Cortex of kidney (tissue), 1 donor: ENCODE data around the gene MAP2K4.

ENCODE experiments used
- DNase-seq: peaks from one replicate; lab custom pipeline; 2025; lab: John Stamatoyannopoulos, UW

The MAP2K4 gene

DNA sequence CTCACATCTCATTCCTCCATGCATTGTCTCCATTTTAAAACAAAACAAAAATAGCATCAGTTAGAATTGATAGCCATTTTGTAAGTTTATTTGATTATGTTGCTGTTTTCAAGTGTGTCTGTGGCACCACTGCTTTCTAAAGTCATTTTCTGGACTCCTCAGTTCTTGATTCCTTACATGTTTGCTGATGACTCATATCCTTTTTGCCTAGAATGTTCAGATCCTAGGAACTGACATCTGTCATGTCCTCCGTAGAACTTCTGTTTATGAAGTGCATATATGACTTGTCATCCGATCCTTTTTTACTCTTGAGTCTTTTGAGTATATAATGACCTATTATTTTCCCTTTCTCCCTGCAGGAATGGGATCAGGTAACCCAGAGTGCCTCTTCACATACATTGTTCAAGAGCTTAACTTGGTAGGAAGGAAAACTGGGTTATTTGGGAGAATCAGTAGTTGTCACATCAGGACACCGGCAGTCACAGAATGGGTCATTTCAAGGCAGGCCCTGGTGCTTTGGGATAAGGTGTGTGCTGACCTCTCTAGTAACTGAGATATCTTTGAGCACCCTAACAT is 69.2 kb downstream of the MAP2K4 start:
- no peak for DNase-seq

DNA sequence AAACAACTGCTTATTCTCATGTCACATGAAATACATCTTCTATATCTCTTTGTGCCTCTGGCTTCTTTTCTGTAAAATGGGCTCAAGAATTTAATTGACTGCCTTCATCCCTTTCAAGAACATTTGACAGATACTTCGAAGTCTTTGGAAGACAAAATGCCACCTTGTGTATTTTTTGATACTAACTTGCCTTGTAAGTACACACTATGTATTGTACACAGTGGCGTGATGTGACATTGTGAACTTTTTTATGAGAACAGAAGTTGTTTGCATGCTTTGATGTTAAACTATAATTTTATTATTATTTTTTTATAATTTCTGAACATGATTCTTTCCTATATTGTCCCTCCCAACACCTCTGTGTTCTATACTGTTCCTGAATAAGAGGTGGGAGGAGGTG is 73.7 kb downstream of the MAP2K4 start:
- DNase-seq = no peak

DNA sequence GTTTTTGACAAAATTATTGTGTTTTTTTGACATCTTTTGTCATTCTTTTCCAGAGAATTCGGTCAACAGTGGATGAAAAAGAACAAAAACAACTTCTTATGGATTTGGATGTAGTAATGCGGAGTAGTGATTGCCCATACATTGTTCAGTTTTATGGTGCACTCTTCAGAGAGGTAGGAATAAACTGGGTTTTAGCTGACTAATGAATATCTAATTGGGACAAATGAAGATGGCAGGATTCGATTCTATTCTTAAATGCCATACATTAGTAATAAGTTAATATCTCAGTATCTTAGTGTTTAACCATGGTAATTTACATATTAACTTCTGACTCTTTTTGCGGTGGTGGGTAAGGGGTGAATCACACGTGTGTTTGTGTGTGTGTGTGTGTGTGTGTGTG is 74.8 kb downstream of the MAP2K4 start:
- DNase-seq = no peak

DNA sequence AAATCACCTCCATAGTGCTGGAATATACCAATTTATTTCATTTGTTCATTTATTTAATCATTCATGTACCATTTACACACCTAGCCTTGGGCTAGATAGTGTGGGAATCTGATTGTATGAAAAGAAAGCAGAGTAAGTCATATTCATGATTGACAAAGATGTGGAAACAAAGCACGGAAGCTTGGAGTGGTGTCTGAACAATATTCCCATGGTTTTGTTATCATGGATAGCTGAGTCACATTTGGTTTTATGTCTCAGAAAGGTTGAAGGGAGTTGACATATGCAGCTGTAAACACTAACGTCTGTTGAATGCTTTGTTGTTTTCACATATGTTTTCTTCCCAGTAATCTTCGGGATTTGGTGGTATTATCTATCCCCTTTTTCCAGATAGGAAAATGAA is 76.6 kb downstream of the MAP2K4 start:
- DNase-seq = no peak

DNA sequence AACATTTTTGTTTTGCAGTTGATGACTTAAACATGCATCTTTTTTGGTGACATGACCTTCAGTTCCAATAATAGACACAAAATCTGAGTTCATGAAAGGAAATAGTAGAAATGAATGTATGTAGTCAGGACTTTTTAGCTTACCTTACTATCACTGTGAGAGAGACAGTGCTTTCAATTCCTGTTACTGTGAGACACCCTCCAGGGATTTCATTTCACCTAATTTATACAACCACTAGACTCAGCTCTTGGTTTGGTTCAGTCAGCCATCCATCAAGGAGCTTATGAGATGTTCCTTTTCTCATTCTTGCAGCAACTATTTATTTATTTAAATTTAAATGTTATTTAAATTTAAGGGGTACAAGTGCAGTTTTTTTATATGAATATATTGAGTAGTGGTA is 77.9 kb downstream of the MAP2K4 start:
- DNase-seq = no peak

DNA sequence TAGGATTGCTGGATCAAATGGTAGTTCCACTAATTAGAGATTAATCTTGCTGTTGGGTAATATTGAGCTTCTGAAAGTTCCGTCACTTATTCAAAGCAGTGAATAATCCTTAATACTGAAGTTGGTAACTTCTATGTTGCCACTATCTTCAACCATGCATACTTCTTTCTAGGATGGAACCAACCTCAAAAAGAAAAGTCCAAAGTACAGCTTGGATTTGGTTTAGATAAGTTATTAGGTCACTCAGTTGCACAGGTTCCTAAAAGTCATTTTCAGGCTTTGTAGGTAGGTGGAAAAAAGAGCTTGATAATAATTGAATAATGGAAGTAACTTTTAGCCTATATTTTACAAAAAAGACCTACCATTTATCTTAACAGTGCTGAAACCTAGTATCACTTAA is 78.7 kb downstream of the MAP2K4 start:
- no peak for DNase-seq

DNA sequence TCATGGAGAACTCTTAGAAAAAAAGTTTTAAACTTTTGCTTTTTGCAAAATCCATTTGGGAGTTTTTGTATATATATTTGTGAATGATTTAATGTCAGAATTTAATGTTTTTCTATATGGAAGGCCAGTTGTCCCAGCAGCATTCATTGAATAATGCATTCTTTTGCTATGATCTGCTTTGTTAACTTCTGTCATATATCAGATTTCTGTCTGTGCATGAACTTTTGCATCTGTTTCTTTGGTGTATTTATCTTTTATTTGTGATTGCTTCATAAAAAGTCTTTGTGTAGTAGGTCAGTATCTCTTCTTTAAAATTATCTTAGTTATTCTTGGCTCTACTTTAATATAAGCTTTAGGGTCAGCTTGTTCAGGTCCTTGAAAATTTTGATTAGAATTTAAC is 84.2 kb downstream of the MAP2K4 start:
- no peak for DNase-seq

DNA sequence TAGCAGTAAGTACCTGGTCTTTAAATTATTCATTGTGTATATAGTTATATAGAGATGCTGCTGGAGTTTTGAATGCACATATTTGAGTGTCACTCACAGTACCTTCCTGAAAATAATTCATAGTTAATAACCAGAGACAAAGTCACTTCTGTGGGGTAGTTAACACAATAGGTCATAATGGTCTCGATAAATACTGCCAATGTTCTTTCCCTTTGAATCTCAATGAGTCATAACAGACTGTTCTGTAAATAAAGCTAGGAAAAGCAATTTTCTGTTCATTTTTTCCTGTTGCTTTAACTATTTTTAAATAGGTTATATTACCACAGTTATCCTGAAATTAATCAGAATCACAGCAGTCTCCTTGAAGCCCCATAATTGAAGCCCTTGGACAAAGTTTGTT is 87.2 kb downstream of the MAP2K4 start:
- DNase-seq = no peak

DNA sequence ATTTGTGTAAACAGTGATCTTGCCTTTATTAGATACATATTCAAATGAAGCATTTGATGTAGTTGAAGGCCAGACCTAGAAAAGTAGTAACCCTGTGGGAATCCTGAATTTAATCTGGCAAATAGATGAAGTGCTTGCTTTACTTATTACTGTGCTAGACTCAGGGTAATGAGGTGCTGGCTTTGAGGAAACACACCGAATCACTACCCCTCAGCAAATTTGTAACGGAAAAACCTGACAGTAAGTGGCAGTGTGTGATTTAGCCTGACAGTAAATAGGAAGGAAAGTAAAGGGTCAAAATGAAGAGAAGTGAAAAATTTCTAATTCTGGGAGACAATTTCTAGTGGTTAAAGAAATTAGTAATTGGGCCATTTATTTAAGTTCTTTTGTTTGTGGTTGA is 90.2 kb downstream of the MAP2K4 start:
- no peak for DNase-seq

DNA sequence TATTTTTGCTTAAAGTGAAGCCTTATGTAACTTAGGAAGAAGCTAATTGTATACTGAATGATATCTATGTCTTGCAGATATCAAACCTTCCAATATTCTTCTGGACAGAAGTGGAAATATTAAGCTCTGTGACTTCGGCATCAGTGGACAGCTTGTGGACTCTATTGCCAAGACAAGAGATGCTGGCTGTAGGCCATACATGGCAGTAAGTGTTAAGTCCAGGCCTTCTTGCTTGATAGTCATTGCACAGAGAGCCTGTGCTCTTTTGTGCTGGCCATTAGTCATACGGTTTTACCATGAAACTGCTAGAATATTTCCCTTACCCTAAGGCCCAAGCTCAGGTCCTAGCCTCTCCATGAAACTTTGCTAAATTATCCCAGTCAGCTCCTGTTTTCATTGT is 92.5 kb downstream of the MAP2K4 start:
- no peak for DNase-seq

DNA sequence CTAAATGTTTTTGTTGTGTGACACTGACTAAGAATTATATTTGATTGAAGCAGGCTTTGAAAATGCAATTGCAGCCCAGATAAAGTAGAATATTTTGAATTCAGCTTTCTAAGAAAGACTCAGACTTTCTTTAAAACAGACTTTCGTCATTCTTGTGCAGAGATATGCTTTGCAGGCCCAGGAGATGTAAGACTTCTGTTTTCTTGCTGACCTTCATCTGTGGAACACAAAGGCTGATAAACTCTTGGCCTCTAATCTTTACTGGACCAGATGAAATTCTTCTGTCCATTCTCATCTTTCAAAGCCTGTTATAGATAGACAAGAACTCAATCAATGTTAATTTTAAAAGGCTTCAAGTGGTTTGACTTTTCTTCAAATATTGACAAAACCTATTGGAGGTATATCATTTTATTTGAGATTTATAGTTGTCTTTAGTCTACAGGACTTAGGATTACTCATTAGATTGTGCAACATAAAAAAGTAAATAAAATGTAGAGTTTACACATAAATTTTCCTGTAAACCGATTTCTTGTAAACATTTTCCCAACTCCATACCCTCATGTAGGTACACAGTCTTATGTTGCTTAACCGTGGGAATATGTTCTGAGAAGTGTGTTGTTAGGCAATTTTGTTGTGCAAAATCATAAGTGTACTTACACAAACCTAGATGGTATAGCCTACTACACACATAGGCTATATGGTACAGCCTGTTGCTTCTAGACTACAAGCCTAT is 94.2 kb downstream of the MAP2K4 start:
- no peak for DNase-seq

DNA sequence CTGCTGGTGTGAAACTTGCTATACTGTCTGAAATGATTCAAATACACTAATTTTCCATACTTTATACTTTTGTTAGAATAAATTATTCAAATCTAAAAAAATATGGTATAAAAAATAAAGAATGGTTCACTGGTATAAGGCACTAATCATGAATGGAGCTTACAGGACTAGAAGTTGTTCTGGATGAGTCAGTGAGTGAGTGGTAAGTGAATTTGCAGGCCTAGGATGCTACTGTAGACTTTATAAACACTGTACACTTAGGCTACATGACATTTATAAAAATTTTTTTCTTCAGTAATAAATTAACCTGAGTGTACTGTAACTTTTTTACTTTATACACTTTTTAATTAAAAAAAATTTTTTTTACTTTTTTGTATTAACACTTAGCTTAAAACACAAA is 95.5 kb downstream of the MAP2K4 start:
- no peak for DNase-seq

DNA sequence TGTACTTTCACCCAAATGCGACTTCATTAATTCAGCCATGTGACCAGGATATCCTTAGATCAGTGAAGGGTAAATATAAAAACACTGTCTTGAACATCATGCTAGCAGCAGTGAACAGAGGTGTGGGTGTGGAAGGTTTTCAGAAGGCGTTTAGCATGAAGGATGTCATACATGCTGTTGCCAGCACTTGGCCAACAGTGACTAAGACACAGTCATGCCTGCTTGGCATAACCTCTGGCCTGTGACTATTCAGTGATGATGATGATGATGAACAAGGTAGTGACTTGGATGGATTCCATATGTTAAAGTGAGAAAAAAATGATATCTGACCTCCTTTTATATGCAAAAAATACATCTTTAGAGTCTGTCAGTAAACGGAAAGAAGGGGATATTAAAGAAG is 97.9 kb downstream of the MAP2K4 start:
- no peak for DNase-seq

DNA sequence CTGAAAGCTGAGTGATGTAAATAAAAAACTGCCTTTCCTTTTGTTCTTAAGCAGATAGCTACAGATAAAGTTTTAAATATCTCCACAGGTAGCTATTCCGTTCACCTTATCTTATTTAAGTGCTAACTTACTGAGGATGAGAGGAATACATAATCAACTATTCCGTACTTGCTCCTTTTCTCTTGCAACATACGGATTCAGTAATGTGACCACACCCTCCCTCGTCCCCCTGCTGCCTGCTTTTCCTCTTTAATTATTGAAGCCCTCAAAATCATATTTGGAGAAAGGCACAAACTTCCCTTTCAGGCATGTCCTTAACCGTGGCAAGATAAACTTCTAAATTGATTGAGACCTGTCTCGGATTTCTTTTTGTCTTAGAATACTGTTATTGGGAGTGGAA is 101.4 kb downstream of the MAP2K4 start:
- no peak for DNase-seq

DNA sequence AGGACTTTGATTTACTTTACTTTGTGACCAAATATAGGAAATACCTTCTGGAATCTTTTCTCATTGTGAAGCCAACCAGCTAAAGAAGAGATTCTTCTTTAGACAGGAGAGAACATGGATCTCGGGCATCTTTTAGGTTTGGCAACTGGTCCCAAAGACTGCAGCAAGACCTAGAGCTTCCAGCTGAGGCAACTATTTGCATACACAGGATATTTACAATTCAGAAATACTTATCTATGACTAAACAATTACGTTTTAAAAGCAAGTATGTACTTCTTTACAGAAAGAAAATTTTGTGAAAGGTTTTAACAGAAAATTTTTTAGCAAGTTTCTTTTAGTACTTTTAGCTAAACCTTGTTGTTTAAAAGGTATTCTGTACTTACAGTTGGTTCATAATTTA is 106.5 kb downstream of the MAP2K4 start:
- DNase-seq = no peak

DNA sequence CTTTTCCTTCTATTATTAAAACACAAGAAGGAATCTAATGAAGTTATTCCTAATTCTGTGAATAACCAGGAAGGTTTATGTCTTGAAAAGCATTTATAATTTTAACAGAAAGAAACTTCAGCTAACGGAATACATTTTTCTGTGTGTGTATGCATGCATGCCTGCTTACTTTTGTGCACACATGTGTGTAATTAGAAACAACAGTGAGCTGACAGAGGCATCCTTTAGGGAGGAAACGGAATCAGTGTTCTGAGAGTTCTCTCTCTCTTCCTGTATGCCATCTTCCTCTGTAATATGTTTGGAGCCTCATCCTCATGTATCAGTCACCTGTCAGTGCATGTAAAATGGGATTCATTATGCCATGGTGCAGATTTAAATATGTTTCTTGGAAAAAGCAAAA is 107.0 kb downstream of the MAP2K4 start:
- DNase-seq = no peak

DNA sequence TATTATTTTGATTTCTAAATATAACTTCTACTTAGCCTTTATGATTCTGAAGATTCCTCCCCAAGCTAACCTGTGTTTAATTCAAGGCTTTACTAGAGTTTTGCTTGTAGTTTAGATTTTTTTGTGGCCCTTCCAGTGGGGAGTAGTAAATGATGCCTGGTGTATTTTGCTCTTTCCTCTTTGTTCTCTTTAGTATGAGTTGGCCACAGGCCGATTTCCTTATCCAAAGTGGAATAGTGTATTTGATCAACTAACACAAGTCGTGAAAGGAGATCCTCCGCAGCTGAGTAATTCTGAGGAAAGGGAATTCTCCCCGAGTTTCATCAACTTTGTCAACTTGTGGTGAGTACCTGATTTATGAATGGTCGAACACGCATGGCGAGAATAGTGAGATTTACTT is 108.3 kb downstream of the MAP2K4 start:
- DNase-seq = no peak

DNA sequence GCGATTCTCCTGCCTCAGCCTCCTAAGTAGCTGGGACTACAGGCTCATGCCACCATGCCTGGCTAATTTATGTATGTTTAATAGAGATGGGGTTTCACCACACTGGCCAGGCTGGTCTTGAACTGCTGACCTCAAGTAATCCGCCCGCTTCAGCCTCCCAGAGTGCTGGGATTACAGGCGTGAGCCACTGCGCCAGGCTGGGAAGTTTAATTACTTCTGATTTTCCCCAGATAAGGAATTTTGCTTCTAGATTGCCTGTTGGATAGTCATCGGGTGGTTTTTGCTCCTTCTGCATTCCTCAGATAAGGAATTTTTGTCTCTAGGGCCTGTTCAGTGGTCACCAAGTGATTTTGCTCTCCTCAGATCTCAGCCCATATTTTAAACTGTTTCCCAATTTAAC is 112.5 kb downstream of the MAP2K4 start:
- DNase-seq = no peak

DNA sequence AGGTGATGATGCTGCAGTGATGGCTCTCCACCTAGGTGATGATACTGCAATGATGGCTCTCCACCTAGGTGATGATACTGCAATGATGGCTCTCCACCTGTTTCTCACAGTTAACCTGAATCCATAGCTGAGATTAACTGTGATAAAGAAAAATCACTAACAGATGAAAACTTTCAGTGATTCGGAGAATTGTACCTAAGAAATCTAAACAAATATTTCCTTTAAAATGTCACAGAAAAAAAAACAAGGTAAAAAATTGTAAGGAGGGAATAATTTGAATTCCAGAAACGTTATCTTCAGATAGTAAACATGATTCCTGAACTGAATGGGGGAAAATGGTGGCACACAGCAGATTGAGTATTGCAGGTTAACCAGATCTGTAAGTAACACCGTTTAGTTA is 113.4 kb downstream of the MAP2K4 start:
- DNase-seq = no peak

DNA sequence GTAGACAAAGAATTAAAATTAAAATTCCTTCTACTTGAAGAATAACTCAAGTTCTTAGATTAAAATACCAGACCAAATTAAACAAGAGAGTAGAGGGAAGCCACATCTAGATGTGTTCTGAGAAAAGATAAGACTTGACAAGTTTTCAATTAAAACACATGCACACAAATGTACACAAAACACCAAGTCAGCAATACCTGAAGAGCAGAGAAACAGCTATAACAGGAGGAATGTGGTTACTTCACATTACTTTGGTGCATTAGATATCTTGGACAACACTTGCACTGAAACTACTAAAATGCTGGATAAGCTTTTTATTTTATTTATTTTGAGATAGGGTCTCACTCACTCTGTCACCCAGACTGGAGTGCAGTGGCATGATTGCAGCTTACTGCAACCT is 113.9 kb downstream of the MAP2K4 start:
- no peak for DNase-seq

DNA sequence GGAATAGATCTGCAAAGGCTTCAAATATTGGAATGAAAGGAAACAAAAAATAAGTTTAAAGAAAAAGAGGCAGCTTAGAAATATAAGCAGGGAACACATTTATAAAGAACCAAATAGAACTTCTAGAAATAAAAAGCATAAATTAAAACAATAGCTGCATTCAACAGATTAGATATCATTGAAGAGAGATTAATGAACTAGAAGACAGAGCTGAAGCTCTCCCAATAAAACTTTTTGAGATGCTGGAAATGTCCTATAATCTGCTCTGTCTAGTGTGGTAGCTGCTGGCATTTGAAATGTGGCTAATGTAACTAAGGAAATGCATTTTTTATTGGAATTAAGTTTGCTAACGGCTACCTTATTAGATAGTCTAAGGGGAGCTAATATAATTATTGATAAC is 115.6 kb downstream of the MAP2K4 start:
- DNase-seq = no peak

DNA sequence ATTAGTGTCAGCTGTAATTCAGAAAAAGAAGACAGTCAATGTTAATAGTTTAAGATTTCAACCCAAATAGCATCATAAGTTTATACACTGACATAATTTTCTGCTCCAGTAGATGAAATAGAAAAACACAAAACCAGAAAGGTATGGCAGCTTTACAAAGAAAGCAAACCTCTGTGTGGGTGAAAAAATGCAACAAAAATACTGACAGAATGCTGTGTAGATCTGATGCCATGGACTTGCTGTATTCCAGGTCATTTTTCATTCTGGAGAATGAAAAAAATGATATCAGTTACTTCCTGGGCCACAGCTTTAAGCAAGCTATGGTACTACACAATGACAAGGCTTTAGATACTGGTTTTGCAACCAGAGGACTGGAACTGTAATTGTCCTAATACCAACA is 116.0 kb downstream of the MAP2K4 start:
- no peak for DNase-seq

DNA sequence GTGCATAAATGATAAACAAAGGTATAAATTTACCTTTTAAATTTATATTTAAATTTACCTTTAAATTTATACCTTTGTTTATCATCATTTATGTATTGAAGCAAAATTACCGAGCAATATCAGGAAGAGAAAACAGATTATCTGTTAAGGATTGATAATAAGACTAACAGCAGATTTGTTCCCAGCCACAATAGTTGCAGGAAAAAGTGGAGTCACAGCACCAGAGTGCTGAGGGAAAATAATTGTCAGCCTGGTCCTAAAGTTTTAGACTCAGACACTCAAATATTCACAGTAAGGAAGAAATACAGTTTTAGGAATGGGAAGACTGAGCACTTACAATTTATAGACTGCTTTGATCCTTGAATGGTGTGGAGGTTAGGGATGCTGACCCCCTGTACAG is 117.2 kb downstream of the MAP2K4 start:
- DNase-seq = no peak

DNA sequence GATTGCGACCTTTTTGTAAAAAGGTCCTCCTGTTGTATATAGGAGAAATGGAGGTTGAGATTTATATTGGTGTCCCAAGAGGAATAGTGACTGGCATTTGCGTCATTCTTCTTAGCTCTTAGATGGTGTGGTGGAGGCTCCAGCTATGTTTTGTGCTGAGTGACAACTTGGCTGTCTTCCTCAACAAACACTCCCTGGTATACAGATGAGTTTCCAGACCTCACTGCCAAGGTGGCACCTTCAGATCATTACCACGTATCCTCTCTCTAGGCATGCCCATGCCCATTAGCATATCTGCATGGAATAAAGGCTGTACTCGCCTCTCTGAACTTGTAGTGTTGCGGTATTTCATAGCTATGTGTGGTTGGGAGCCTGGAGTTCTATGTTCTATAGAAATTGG is 120.0 kb downstream of the MAP2K4 start:
- DNase-seq = no peak
